ENCODE measurements around the gene CCDC57.
"Not testable (repeated sequence)": the region's sequence is repeated elsewhere in the genome, so short reads cannot be mapped to it uniquely, and the experiment has no call there.

CCDC57 gene

GRCh38 chr17:82212331-82213250 lies at the start of gene CCDC57:
CCDC57 (minus strand) TSS chr17:82212842; CDS start chr17:82201944, 10,898 bp downstream.
- DNase-seq (ENCODE audit: low read depth) = no peak

GRCh38 chr17:82262344-82262743 lies 49.7 kb upstream of the CCDC57 start:
- no peak for DNase-seq (ENCODE audit: low read depth)

DNA sequence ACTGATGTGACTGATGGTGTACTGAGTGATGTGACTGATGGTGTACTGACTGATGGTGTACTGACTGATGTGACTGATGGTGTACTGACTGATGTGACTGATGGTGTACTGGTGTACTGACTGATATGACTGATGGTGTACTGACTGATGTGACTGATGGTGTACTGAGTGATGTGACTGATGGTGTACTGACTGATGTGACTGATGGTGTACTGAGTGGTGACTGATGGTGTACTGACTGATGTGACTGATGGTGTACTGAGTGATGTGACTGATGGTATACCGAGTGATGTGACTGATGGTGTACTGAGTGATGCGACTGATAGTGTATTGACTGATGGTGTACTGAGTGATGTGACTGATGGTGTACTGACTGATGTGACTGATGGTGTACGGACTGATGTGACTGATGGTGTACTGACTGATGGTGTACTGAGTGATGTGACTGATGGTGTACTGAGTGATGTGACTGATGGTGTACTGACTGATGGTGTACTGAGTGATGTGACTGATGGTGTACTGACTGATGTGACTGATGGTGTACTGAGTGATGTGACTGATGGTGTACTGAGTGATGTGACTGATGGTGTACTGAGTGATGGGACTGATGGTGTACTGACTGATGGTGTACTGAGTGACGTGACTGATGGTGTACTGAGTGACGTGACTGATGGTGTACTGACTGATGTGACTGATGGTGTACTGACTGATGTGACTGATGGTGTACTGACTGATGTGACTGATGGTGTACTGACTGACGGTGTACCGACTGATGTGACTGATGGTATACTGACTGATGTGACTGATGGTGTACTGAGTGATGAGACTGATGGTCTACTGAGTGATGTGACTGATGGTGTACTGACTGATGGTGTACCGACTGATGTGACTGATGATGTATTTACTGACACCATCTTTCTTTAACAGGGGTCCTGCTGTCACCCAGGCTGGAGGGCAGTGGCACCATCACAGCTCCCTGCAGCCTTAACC lies 47.6 kb upstream of the CCDC57 start:
- not testable (repeated sequence) for DNase-seq (ENCODE audit: low read depth)

GRCh38 chr17:82258555-82258954 lies 45.9 kb upstream of the CCDC57 start:
- no peak for DNase-seq (ENCODE audit: low read depth)

DNA sequence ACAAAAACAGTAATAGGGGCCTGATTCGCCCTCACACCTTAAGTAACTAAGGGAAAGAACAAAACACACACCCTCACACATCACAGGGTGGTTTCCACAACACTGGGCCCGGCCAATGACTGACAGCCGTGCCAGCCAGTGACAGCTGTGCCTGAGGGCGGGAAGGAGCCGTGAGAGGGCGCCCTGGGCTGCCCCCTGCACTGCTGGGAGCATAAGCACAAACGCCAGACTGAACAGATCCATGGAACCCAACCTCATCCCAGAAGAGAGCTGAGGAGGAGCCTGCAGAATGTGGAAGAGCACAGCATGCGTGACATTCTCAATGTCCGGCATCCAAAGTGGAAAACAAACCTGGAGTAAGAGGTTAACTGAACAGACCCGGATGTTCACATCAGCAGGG lies 44.8 kb upstream of the CCDC57 start:
- no peak for DNase-seq (ENCODE audit: low read depth)

DNA sequence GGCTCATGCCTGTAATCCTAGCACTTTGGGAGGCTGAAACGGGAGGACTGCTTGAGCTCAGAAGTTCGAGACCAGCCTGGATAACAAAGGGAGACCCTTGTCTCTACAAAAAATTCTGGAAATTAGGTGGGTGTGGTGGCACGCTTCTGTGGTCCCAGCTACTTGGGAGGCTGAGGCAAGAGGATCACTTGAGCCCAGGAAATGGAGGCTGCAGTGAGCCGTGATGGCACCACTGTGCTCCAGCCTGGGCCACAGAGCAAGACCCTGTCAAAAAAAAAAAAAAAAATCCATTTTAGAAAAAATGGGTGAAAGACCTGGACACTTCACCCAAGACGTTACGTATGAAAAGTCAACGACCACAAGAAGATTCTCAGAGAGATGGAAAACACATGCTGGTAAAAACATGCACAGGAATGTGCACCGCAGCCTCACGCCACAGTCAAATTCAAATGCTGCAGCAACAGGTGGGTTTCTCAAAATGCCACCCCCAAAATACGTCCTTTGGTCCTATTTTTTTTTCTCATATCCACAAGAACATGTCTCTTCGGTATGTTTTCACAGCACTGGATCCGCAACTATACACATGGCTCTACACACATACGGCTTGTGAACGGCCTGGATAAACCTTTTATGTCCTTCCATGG lies 43.7 kb upstream of the CCDC57 start:
- DNase-seq (ENCODE audit: low read depth) = no peak

DNA sequence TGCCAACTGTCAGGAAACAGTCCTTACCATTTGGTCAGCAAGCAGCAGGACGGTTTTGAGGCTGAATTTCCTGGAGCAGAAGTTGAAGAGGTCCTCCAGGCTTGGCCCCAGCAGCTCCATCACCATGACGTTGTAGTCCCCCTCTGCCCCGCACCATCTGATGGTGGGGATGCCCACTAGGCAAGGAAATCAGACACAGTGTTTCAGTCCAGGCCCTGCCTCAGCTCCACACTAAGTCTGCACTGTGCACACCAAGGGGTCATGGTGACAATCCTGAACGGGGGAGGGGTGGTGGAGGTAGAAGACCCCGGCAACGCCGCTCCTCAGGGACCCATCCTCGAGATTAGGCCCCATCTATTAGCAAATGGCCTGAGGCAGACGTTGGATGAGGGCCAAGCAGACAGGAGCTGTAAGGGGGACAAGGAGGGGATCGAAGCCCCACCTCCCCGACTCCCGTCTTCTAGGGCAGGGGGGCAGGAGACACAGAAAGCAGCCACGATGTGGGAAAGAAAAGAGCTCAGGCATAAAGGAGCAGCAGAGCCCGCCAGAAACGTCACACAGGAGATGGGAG lies 42.8 kb upstream of the CCDC57 start:
- DNase-seq (ENCODE audit: low read depth) = no peak

DNA sequence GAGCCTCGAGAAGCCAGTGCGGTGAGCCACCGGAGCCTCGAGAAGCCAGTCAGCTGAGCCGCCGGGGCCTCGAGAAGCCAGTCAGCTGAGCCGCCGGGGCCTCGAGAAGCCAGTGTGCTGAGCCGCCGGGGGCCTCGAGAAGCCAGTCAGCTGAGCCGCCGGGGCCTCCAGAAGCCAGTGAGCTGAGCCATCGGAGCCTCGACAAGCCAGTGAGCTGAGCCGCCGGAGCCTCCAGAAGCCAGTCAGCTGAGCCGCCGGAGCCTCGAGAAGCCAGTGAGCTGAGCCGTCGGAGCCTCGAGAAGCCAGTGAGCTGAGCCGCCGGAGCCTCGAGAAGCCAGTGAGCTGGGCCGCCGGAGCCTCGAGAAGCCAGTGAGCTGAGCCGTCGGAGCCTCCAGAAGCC lies 42.1 kb upstream of the CCDC57 start:
- DNase-seq (ENCODE audit: low read depth) = not testable (repeated sequence)

- DNase-seq (ENCODE audit: low read depth) = not testable (repeated sequence)
These were observed 41.5 kb upstream of the CCDC57 start for GRCh38 chr17:82254096-82254495.

DNA sequence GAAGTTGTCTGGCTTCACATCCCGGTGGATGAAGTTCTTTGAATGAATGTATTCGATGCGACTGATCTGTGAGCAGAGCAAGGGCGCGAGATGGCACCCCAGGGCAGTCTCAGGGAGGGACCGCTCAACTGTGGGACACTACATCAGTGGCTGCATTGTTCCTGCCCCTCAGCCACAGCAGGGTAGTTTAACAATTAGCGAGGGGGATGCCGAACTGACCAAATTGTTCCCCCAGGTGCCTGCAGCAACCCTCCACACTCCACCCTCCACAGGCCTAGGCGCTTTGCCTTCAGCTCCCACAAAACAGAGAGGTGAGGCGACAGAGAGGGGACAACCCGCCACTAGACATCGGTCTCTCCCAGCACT lies 40.5 kb upstream of the CCDC57 start:
- DNase-seq (ENCODE audit: low read depth) = no peak

- no peak for DNase-seq (ENCODE audit: low read depth)
These were observed 40.0 kb upstream of the CCDC57 start for GRCh38 chr17:82252511-82253178.

GRCh38 chr17:82250868-82251500 lies 38.3 kb upstream of the CCDC57 start:
- no peak for DNase-seq (ENCODE audit: low read depth)

- DNase-seq (ENCODE audit: low read depth) = no peak
These were observed 37.4 kb upstream of the CCDC57 start for GRCh38 chr17:82249896-82250581.

DNA sequence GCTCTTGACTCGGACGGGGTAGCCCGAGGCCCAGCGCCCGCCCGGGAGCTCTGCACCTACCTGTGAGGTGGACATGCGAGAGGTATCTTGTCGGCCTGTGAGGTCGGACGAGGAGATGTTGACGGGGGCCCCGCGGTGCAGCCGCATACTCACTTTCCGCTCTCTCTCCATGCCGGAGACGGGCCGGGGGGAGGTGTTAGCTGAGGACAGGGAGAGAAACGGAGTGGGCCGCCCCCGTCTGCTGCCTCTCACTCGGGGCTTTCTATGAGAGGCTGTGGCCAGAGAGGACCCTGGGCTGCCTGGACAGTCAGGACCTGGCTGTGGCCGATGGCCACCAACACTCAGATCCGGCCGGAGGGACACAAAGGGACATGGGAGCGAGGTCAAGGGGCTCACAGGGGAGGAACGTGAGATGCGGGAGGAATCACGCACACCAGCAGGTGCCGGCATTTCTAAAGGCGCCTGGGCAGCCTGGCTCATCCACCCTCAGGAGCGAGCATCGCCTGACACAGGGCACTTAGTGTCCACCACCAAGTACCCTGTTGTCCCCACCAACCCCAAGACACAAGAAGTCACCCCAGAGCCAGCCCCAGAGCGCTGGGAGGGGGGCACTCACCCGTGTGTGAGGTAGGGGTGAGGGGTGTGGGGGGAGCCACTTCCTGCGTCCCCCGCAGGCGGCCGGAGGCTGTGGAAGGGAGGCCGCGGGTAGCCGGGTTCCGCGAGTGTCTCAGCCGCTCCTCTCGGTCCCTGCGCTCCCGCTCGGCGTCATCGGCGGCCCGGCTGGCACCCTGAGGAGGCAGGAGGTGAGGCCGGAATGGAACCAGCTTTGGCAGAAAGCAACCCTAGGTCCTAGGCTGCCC lies 36.4 kb upstream of the CCDC57 start:
- DNase-seq (ENCODE audit: low read depth) = no peak

DNA sequence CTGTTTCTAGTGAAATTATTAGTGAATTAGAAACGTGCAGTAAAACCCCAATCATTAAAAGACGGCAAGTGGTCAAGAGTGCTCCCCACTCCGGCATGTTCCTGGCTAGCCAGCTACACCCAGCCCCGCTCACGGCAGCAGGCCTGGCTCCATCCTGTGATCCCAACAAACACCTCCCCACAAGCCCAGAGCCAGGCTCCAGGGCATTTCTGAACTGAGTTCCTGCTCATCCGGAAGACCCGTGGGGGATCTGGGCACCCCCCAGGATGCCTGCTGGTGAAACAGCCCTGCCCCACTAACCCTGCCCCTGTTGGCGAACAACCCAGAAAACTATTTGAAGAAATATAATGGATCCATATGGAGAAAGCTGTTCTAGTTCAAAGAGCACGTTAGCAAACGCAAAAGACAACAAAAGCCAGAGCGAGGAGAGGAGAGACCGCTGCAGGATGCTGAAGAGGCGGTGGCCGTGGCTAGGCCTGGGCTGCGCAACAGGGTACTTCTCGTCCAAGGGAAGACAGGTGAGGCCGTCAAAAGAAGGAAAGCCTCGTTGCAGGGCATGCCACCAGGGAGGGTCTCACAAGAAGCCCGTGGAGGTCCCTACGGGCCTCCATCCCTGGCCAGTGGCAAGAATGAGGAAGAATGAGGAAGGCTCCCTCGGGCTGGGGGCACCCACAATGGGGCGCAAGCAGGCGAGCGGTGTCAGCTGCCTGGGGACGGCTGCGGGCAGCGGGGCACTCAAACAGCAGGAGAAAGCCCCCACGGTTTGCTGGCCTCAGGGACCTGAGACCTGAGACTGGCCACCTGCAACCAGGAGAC lies 35.4 kb upstream of the CCDC57 start:
- no peak for DNase-seq (ENCODE audit: low read depth)

DNA sequence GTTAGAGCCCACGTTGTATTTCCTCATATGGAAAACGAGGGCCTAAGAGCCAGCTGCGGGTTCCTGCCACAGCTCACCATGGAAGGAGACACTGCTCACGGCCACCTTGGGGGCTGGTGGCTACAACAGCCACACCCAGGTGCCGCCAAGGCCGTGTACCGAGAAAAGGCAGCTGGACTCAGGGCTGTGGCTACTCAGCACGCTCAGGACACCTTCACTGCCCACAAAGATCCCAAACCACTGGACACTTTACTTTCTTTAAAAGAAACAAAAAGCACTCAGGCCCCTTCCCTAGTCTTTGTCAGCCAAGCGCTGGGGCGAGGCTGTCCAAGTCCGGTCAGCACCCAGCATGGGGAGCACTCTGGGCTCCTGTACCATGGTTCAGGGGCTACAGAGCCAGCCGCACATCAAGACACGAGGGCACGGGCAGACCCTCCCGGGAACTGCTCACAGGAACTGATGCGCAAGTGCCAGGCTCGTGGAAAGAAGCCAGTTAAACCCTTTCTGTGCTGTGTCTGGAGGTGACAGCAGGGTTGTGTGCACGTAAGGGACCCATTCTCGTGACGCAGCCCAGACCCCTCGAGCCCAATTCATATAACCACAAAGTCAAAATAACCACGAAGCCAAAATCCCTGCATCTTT lies 34.7 kb upstream of the CCDC57 start:
- DNase-seq (ENCODE audit: low read depth) = no peak

DNA sequence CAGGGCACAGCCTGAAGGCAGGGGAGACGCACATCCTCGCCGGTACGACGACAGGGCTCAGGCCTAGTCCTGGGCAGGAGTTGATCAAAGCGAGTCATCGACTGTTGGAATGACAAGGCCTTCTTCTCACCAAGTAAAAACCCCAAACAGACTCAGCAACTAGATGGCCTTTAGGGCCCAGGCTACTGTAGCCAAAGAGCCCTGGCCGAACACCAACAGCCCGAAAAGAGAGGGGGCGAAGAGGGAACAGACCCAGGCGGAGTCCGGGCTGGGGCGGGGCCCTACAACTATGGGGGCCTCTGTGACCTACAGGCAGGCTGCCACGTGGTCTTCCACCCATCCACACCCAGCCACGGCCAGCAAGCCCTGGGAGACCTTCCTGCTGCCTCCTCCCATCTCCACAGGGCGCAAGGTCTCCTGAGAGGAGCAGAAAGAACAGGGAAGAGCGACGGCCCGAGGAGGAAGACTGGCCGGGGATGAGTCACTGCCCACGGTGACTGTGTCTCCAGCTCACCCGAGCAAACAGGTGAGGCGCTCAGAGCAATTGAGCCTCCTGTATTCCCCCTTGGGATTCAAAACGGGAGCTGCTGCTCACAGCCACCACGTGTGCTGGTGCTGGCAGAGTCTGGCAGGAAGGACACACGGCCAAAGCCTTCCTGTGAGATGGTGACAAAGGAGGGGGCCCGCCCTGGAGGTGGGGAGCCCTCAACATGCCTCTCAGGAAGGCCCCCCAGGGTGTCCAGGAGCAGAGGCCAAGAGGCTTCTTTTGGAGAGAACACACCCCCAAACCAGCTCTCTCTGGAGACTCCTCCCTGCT lies 33.9 kb upstream of the CCDC57 start:
- no peak for DNase-seq (ENCODE audit: low read depth)
